Activated CD4-positive, alpha-beta T cell treated with anti-CD3 and anti-CD28 coated beads, Interleukin-2, amount 50 U/mL, for 4 hours (primary cell): ENCODE results near the gene ELMOD1.

Experiments
- DNase-seq, 2 experiments: peaks; one replicate each; pipeline ENCODE4 v3.0.0-alpha.2; 2020

ELMOD1 gene

DNA sequence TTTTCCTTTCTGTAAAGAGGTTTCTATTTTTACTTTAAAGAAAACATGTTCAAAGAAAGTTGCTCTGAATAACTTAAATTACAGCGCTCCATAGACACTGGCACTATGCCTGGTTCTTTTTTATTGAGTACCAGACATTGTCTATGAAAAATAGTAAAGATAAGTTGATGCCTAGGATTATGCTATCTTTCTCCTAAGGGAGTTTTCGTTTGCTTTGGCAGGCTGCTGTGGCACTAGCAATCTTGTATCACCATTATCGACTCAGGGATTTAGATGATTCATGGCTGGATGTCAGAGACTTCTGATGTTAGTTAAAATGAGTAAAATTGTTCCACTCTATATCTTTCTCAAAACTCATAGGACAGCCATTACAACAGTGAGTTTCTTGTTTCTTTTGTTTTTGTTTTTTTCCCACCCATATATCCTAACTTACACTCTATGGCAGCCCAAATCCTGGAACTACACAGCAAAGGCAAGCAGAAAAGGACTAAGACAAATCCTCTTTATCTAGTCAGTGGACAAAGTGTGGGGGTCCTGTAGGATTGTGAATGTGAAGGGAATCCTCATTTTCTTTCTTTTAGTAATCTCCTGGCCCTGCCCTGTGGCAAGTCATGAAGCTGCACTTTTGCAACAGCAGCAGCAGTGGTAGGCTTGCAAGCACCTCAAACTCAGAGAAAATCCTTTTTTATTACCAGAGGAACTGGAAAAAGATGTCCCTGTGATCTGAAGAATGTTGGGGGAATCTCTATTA, 100.2 kb downstream of the ELMOD1 start:
- DNase-seq = no peak

- no peak for DNase-seq
These were observed 104.5 kb downstream of the ELMOD1 start for GRCh38 chr11:107695446-107695845.

DNA sequence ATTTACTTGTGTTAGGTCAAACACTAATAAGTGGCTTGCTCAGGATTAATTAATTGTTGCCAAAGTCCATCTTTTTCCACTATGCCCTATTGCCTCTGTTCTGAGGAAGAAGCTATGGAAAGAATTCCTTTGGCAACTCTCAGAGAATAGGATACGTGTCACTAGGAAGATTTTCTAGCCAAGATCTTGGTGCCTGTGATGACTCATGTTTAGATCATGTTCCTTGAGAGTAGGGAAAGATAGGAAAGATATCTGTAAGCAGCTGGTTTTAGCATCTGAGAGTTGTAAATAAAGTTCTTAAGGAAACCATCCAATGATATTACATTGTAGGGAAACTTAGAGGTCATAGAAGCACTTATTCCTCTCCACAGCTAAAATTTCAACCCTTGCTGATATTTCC, 105.2 kb downstream of the ELMOD1 start:
- no peak for DNase-seq

GRCh38 chr11:107697291-107697690, 106.3 kb downstream of the ELMOD1 start:
- no peak for DNase-seq

DNA sequence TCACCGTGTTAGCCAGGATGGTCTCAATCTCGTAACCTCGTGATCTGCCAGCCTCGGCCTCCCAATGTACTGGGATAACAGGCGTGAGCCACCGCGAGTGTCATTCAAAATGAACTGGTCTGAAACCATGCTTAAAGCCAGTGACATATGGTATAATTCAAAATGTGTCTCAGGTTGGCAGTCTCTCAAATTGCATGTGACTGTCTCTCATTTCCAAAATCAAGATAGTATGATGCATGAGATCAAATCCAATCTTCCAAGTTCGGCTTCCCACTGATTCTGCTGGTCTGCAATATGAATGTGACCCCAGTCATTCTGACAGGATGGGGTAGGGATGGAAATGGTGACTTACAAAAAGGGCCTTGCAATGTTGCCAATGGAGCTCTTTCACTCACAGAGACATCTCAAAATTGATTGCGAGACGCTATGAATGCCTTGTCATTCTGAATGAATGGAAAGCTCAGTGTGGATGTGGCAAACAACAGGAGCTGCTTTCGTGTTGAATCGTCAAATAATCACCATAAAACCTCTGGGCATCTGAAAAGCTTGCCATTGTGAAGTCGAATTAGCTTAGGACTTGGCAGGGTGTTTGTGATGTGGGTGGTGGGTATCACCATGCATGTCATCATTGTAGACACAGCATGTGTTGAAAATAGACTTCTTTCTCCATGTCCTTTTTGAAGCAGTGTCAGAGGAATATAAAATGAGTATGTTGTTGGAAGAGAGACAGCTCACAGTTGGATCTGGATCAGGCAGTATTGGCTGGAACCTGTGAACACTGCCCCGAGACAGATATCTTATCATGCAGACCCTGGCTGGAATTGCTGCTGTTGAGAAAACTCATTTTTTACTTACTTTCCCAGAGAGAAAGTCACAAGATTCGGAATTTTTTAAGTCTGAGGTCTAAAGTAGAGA, 108.7 kb downstream of the ELMOD1 start:
- no peak for DNase-seq

DNA sequence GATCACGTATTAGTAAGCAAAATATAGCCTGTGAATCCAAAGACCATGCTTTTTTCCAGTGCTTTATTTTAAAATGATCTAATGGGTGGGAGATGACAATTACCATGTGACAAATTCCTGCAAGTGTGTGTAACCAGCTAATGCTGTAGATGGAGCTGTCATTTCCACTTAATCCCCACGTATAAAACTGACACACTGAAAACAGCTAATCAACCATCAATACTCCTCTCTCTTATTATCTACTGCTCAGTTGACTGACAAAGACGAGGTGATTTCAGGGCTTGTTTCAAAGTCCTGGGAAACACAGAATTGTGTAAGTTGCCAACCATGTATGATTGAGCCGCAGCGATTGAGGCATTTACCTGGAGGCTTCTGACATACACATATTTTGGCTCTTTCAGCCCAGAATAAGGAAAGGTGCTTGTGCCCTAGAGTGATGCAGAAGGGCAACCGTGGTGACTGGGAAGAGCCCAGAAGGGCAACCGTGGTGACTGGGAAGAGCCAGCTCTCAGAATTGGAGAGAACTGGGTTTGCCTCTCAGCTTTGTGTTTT, 111.2 kb downstream of the ELMOD1 start:
- no peak for DNase-seq

GRCh38 chr11:107702723-107703122, 111.8 kb downstream of the ELMOD1 start:
- DNase-seq = no peak

GRCh38 chr11:107704451-107704850, 113.5 kb downstream of the ELMOD1 start:
- DNase-seq = no peak

DNA sequence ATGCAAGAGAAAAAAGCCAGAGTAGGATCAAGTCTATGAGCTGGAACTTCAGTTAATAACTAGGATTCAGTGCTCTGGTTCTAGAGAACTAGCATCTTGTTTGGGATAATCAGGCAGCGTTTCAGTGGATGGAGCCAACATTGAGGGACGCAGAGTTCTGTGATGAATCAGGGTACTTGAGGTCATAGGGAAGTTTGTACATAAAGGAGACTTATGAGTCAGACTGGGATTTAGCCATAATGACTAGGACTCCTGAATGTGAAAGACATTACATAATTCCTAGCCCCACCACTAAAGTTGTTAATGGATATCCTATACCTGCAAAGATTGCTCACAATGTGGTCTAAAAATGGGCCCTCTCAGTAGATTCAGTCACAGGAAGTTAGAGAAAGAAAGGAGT, 114.1 kb downstream of the ELMOD1 start:
- DNase-seq = no peak

DNA sequence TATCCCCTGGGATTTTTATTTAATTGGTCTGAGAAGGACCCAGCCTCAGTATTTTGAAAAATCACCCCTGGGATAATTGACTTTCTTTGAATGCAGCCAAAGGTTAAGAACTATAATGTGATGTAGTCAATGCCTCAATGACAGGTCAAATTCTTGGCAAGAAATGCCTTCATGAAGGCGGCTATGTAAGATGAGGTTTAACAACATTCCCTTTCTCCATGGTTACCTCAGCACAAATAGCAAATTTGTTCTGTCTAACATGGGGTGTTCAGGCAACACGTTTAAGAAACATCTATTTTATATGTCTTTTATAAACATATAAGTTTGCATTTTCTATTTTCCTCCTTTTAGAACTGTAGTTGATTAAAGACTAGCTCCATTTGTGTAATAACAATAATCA, 115.6 kb downstream of the ELMOD1 start:
- DNase-seq = no peak

GRCh38 chr11:107707215-107707671, 116.3 kb downstream of the ELMOD1 start:
- DNase-seq = no peak

GRCh38 chr11:107707807-107708206, 116.9 kb downstream of the ELMOD1 start:
- no peak for DNase-seq

GRCh38 chr11:107708792-107709191, 117.8 kb downstream of the ELMOD1 start:
- no peak for DNase-seq

GRCh38 chr11:107710301-107710700, 119.4 kb downstream of the ELMOD1 start:
- no peak for DNase-seq

DNA sequence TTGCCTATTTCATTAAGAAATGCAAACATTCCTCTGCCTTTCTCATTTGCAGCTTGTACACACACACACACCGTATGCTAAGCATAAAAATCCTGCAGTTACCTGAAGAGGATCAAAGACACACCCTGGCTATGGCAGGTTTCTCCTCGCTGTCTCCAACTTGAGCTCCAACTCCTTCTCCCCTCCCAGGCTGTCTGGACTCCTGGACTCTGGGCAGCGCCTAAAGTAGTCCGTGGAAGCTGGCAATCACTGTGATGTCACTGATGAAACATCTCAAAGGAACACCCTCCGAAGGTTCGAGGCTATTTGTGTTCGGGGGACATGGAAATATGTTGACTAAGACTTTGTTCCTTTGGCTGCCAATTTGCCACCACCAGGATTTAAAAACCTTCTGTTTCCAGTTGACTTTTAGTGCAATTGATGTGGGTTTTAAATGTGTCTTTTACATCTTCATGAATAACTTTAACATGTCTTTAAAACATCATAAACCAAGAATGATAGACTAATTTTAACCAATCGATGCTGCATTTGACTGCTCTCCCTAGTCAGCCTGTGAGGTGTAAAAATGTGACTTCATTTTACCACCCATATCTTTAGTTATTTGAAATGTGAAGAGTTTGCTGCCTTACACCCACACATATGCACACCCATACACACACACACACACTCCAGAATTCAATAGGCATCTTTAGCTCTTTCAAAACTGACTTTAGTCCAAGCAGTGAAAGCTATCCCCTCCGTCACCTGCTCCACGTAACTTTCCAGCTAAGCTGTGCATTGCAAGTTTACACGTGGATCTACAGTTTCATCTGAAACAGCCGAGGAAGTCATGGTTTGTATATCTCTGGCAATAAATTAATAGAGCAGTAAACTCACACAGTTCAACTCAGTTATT, 121.2 kb downstream of the ELMOD1 start, which contains the start of gene SLN:
Gene SLN (minus strand): TSS at position 196 of the 895 bp plus-strand sequence.
- no peak for DNase-seq

DNA sequence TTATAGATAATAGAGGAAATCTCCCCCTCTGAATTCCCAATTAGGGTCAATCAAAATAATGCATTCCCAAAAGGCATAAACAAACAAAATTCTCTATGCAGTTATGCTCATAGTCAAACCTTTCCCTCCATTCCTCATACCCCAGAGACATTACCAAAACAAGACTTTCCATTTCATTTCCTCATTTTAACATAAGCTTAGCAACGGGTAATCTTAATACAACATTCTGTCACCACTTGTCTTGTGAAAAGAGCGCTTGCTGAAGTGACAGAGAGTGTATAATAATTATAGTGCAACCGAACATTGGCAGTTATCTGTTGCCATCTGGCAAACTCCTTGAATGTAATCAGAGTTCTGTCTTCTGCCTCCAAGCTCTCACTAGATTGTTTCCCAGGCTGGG, 122.1 kb downstream of the ELMOD1 start:
- DNase-seq = no peak
